ENCODE results near the gene PTPRN2.

PTPRN2 gene

GRCh38 chr7:157866336-157866924 lies 721.2 kb downstream of the PTPRN2 start:
- H3K27ac ChIP-seq: no peak overlapping the region
- no peak for TF ChIP-seq ZFX (IDR thresholded peaks at IDR 0.05; ENCODE audit: borderline replicate concordance)

DNA sequence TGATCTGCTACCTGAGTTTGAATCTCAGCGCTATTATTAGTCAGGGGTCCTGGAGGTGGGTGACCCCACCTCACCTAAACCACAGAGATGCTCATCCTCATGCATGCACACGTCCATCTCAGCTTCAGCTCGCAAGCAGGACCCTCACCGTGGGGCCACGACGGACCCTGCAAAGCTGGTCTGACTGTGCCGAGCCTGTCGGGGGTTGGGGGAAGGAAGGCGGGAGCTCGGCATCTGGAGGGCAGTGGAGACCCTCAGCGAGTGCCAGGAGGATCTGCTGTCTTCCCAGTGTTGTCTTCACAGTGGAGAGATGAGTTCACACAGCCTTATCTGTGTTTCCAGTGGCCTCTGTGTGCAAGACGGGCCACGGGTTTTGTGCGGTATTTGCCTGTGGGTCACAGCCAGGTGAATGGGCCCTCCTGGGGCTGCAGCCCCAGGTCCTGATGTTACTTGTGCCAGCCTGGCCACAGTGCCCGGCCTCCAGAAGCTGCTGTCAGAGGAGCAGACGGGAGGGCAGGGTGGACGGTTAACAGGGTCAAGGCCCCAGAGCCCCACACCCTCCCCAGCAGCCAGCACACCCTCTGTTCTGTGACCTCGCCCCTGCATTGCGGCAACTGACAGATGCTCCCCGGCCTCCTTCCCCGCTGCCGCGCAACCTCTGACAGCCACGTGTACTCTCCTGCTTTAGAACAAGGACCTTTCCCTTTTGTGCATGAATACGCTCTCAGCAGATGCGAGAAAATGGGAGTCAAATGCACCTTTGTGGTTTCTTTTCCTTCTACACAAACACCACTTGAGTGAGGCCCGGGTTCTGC lies 722.1 kb downstream of the PTPRN2 start:
- TF ChIP-seq ZFX (IDR thresholded peaks at IDR 0.05; ENCODE audit: borderline replicate concordance): no peak
- TF ChIP-seq, protein P1, sequence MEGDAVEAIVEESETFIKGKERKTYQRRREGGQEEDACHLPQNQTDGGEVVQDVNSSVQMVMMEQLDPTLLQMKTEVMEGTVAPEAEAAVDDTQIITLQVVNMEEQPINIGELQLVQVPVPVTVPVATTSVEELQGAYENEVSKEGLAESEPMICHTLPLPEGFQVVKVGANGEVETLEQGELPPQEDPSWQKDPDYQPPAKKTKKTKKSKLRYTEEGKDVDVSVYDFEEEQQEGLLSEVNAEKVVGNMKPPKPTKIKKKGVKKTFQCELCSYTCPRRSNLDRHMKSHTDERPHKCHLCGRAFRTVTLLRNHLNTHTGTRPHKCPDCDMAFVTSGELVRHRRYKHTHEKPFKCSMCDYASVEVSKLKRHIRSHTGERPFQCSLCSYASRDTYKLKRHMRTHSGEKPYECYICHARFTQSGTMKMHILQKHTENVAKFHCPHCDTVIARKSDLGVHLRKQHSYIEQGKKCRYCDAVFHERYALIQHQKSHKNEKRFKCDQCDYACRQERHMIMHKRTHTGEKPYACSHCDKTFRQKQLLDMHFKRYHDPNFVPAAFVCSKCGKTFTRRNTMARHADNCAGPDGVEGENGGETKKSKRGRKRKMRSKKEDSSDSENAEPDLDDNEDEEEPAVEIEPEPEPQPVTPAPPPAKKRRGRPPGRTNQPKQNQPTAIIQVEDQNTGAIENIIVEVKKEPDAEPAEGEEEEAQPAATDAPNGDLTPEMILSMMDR (IDR thresholded peaks at IDR 0.05): no peak
- H3K27ac ChIP-seq: no peak overlapping the region

DNA sequence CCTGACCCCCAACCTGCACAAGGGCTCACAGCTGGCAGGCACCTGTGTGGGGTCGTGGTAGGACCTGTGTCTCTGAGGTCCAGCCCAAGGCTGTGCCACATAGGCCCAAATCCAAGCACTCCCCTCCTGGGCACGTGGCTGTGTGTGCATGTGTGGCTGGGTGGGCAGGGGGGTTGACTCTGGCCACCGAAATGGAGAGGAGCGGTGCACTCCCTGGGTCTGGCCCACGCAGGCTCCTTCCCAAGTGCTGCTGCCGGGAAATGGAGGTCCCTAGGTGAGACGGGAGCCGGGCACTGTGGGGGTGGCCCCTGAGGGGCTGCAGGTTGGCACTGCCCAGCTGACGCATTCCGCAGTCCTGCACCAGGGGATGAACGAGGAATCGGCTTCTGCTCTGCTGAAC lies 722.7 kb downstream of the PTPRN2 start:
- TF ChIP-seq ZFX (IDR thresholded peaks at IDR 0.05; ENCODE audit: borderline replicate concordance): no peak
- TF ChIP-seq, protein P1 (IDR thresholded peaks at IDR 0.05): no peak
- H3K27ac ChIP-seq: no peak overlapping the region

DNA sequence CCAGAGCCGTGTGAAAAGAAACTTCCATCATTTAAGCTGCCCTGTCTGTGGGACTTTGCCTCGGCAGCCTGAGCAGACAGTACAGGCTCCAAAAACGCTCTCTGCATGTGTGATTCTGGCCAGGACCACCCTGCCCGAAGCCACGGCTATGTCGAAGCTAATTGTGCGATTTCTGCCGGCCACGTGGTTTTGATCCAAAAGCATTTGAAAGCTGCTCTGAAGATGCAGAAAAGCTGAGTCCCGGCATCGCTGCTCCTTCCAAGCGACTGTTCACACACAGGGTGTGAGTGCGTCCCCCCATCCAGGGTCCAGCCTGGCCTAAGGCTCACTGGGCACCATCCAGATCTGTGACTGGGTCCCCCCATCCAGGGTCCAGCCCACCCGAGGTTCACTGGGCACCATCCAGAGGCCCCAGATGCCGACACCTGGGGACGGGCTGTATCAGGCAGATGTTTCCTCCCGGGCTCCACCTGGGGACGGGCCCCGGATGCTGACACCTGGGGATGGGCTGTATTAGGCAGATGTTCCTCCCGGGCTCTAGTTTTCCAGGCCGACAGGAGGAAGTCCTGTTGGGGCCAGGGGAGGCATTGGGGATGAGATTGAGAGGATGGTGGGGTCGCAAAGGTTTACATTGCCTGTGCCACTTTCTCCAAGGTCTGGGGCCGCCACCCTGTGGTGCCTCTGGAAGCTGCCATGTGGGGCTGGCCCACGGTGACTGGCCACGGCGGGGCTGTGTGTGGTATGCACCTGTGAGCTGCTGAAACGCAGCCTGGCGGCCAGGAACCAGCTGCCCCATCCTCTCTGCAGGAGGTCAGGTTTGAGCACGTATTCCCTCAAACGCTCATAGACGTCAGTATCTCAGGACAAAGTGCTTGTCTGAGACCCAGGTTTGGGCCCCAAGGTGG lies 723.5 kb downstream of the PTPRN2 start:
- TF ChIP-seq ZFX (IDR thresholded peaks at IDR 0.05; ENCODE audit: borderline replicate concordance): no peak
- TF ChIP-seq, protein P1 (IDR thresholded peaks at IDR 0.05): no peak
- no peak overlapping the region for H3K27ac ChIP-seq

GRCh38 chr7:157863176-157863575 lies 724.4 kb downstream of the PTPRN2 start:
- no peak for TF ChIP-seq ZFX (IDR thresholded peaks at IDR 0.05; ENCODE audit: borderline replicate concordance)
- TF ChIP-seq, protein P1 (IDR thresholded peaks at IDR 0.05): no peak
- H3K27ac ChIP-seq: no peak overlapping the region

DNA sequence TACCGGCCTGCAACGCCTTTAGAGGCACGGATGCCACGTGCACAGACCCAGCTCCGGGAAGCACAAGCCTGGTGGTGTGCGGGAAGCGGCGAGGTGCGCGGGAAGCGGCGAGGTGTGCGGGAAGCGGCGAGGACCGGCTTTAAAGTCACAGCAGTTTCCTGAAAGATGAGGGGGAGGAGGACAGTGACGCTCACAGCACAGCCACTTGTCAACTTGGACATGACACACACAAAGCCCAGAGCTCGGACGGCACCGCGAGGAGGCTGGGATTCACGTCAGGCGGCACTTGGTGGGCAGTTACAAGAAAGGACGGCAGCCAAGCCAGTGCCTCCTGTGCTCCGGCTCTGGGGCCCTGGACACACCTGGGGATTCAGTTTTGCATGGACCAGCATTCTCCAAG lies 724.9 kb downstream of the PTPRN2 start:
- no peak for TF ChIP-seq ZFX (IDR thresholded peaks at IDR 0.05; ENCODE audit: borderline replicate concordance)
- TF ChIP-seq, protein P1 (IDR thresholded peaks at IDR 0.05): no peak
- no peak overlapping the region for H3K27ac ChIP-seq

GRCh38 chr7:157861551-157861950 lies 726.1 kb downstream of the PTPRN2 start:
- no peak for TF ChIP-seq ZFX (IDR thresholded peaks at IDR 0.05; ENCODE audit: borderline replicate concordance)
- TF ChIP-seq, protein P1 (IDR thresholded peaks at IDR 0.05): no peak
- no peak overlapping the region for H3K27ac ChIP-seq
